Trophoblast cell (in vitro differentiated cells and primary cell): Measurements from ENCODE around the gene PTGFRN.

Experiments used
- DNase-seq, 2 donors: peaks; one replicate each; pipeline ENCODE4 v3.0.0-alpha.2; 2016
- H2AFZ ChIP-seq: 2 replicates; pipeline ENCODE4 v1.6.1; 2013; ENCODE audit warnings: low read length, moderate library complexity, mild to moderate bottlenecking; ENCODE audit not compliant: insufficient read depth, poor library complexity
- H2AK5ac ChIP-seq: 2 replicates; pipeline ENCODE4 v1.6.1; 2013; ENCODE audit warnings: mild to moderate bottlenecking, low read length
- H2BK120ac ChIP-seq: 2 replicates; pipeline ENCODE4 v1.6.1; 2013; ENCODE audit warnings: low read length, mild to moderate bottlenecking, moderate library complexity; ENCODE audit not compliant: insufficient read depth, poor library complexity
- H2BK12ac ChIP-seq: 2 replicates; pipeline ENCODE4 v1.6.1; 2013; ENCODE audit warnings: mild to moderate bottlenecking, low read length, moderate library complexity
- H2BK5ac ChIP-seq: 2 replicates; pipeline ENCODE4 v1.6.1; 2013; ENCODE audit warnings: low read length, low read depth, moderate library complexity, mild to moderate bottlenecking; ENCODE audit not compliant: poor library complexity
- H3K14ac ChIP-seq: 2 replicates; pipeline ENCODE4 v1.6.1; 2013; ENCODE audit warnings: mild to moderate bottlenecking, low read length
- H3K18ac ChIP-seq: 2 replicates; pipeline ENCODE4 v1.6.1; 2013; ENCODE audit warnings: mild to moderate bottlenecking, low read length
- H3K23ac ChIP-seq: 2 replicates; pipeline ENCODE4 v1.6.1; 2013; ENCODE audit warnings: low read length
- H3K27ac ChIP-seq: 2 replicates; pipeline ENCODE4 v1.5.1; 2013; ENCODE audit warnings: low read depth, mild to moderate bottlenecking, inconsistent platforms, low read length, moderate library complexity
- H3K27me3 ChIP-seq: 2 replicates; pipeline ENCODE4 v1.6.1; 2013; ENCODE audit warnings: inconsistent platforms, mild to moderate bottlenecking, low read length, moderate library complexity; ENCODE audit not compliant: insufficient read depth
- H3K36me3 ChIP-seq, 2 experiments: 1 replicate in 1 of 2; 2 replicates in 1 of 2; pipeline ENCODE4 v1.6.1; 2013; ENCODE audit warnings: low read length in 2 of 2, mild to moderate bottlenecking in 2 of 2, moderate library complexity in 1 of 2; ENCODE audit not compliant: insufficient read depth in 2 of 2, control insufficient read depth in 1 of 2
- H3K4ac ChIP-seq: 2 replicates; pipeline ENCODE4 v1.6.1; 2013; ENCODE audit warnings: low read depth, mild to moderate bottlenecking, low read length, moderate library complexity
- H3K4me1 ChIP-seq, 2 experiments: 1 replicate in 1 of 2; 2 replicates in 1 of 2; pipeline ENCODE4 v1.6.1; 2013; ENCODE audit warnings: low read length in 2 of 2, mild to moderate bottlenecking in 2 of 2, moderate library complexity in 1 of 2; ENCODE audit not compliant: insufficient read depth in 2 of 2, control insufficient read depth in 1 of 2
- H3K4me2 ChIP-seq: 2 replicates; pipeline ENCODE4 v1.6.1; 2013; ENCODE audit warnings: inconsistent platforms, mild to moderate bottlenecking, low read length, moderate library complexity
- H3K4me3 ChIP-seq: 2 replicates; pipeline ENCODE4 v1.5.1; 2013; ENCODE audit warnings: mild to moderate bottlenecking, low read depth, low read length, inconsistent platforms
- H3K79me1 ChIP-seq: one replicate; pipeline ENCODE4 v1.6.1; 2013; ENCODE audit warnings: low read length
- H3K79me2 ChIP-seq: 2 replicates; pipeline ENCODE4 v1.6.1; 2013; ENCODE audit warnings: low read length, mild to moderate bottlenecking; ENCODE audit not compliant: control insufficient read depth, insufficient read depth, poor library complexity
- H3K9ac ChIP-seq: 2 replicates; pipeline ENCODE4 v1.6.1; 2013; ENCODE audit warnings: mild to moderate bottlenecking, low read length
- H3K9me3 ChIP-seq: 2 replicates; pipeline ENCODE4 v1.6.1; 2013; ENCODE audit warnings: low read depth, mild to moderate bottlenecking, control low read depth, inconsistent platforms, low read length; ENCODE audit not compliant: insufficient read depth
- H4K12ac ChIP-seq: 2 replicates; pipeline ENCODE4 v1.6.1; 2013; ENCODE audit warnings: low read depth, mild to moderate bottlenecking, low read length, moderate library complexity
- H4K8ac ChIP-seq: 2 replicates; pipeline ENCODE4 v1.6.1; 2013; ENCODE audit warnings: low read depth, mild to moderate bottlenecking, low read length, moderate library complexity
- H4K91ac ChIP-seq: one replicate; pipeline ENCODE4 v1.6.1; 2013; ENCODE audit warnings: low read depth, mild to moderate bottlenecking, low read length, moderate library complexity
- WGBS: extraction: QIAGEN DNeasy Blood & Tissue Kit; methylation state at CpG from one replicate; pipeline ENCODE4 v1.1.7; 2013; ENCODE audit warnings: missing lambda C conversion rate; ENCODE audit not compliant: insufficient read length, insufficient coverage; ENCODE audit errors: extremely low coverage; 5-methylcytosine and 5-hydroxymethylcytosine counted together

PTGFRN gene

DNA sequence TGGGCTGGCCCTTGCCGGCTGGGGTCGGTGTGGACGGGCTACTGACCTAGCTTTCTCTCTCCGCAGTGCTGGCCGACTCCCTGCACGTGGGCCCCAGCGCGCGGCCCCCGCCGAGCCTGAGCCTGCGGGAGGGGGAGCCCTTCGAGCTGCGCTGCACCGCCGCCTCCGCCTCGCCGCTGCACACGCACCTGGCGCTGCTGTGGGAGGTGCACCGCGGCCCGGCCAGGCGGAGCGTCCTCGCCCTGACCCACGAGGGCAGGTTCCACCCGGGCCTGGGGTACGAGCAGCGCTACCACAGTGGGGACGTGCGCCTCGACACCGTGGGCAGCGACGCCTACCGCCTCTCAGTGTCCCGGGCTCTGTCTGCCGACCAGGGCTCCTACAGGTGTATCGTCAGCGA lies 34.9 kb downstream of the PTGFRN start:
- Histone ChIP-seq H3K4me3 (no peak overlapping the region), H3K4me1 (peaks cover 0 to 12% of the 10 kb centered on the region in 2 experiments), H3K18ac (no peak overlapping the region), H4K8ac (no peak overlapping the region), H2BK12ac (no peak overlapping the region), H3K23ac (no peak overlapping the region), H3K27me3 (no peaks in the 10 kb centered on the region), H3K9ac (no peak overlapping the region), H2BK120ac (no peak overlapping the region), H3K4ac (no peak overlapping the region), H3K9me3 (no peaks in the 10 kb centered on the region), H3K27ac (no peak overlapping the region), H4K12ac (no peak overlapping the region), H2AK5ac (no peak overlapping the region), H2BK5ac (no peak overlapping the region), H3K36me3 (peaks cover 28 to 38% of the 10 kb centered on the region in 2 experiments), H4K91ac (no peak overlapping the region), H3K4me2 (no peak overlapping the region), H3K79me2 (no peaks in the 10 kb centered on the region), H3K14ac (no peak overlapping the region), H3K79me1 (no peaks in the 10 kb centered on the region), H2AFZ (no peak overlapping the region)
- no CpG with 5 or more reads among the region's 42 CpGs for WGBS
- no peak for DNase-seq

DNA sequence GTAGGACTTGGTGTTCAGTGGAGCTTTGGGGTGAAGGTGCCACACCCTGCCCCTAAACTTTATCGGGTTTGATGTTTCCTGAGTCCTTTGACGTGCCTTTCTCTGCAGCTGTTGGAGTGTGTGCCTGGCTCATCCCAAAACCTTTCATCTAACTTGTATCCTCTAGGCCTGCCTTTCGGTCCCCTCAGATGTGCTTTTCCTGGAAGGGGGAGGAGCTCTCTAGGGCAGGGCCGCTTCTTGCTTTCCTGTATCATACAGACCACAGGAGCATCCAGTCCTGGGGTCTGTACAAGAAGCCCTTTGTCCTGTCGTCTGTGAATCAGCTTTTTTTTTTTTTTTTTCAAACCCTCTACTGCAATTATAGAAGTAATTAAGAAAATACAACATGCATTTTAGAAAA lies 35.7 kb downstream of the PTGFRN start:
- Histone ChIP-seq H3K4me3 (no peak overlapping the region), H3K9ac (no peak overlapping the region), H2AFZ (no peak overlapping the region), H2AK5ac (no peak overlapping the region), H3K23ac (no peak overlapping the region), H3K36me3 (peaks cover 28 to 42% of the 10 kb centered on the region in 2 experiments), H3K4me2 (no peak overlapping the region), H3K4me1 (peaks cover 0 to 6% of the 10 kb centered on the region in 2 experiments), H3K27ac (no peak overlapping the region), H3K18ac (no peak overlapping the region), H4K8ac (no peak overlapping the region), H3K9me3 (no peaks in the 10 kb centered on the region), H4K91ac (no peak overlapping the region), H2BK120ac (no peak overlapping the region), H2BK5ac (no peak overlapping the region), H3K4ac (no peak overlapping the region), H3K79me1 (no peaks in the 10 kb centered on the region), H2BK12ac (no peak overlapping the region), H3K79me2 (no peaks in the 10 kb centered on the region), H4K12ac (no peak overlapping the region), H3K27me3 (no peaks in the 10 kb centered on the region), H3K14ac (no peak overlapping the region)
- WGBS: no CpG with 5 or more reads among the region's 5 CpGs
- no peak for DNase-seq

GRCh38 chr1:116945996-116946395 lies 36.3 kb downstream of the PTGFRN start:
- no peak overlapping the region for H2AK5ac ChIP-seq
- no peak overlapping the region for H3K27ac ChIP-seq
- peaks cover 28 to 42% of the 10 kb centered on the region in 2 experiments for H3K36me3 ChIP-seq
- H3K79me1 ChIP-seq: no peaks in the 10 kb centered on the region
- H3K23ac ChIP-seq: no peak overlapping the region
- H3K18ac ChIP-seq: no peak overlapping the region
- no peak overlapping the region for H4K8ac ChIP-seq
- no peak overlapping the region for H3K14ac ChIP-seq
- H4K91ac ChIP-seq: no peak overlapping the region
- no peak overlapping the region for H4K12ac ChIP-seq
- WGBS: no CpG with 5 or more reads among the region's 1 CpG
- H3K9me3 ChIP-seq: no peaks in the 10 kb centered on the region
- no peak overlapping the region for H2BK12ac ChIP-seq
- no peak overlapping the region for H3K9ac ChIP-seq
- H3K27me3 ChIP-seq: no peaks in the 10 kb centered on the region
- no peak overlapping the region for H3K4ac ChIP-seq
- DNase-seq: no peak
- no peak overlapping the region for H3K4me3 ChIP-seq
- no peak overlapping the region for H2AFZ ChIP-seq
- no peaks in the 10 kb centered on the region for H3K79me2 ChIP-seq
- H2BK120ac ChIP-seq: no peak overlapping the region
- H2BK5ac ChIP-seq: no peak overlapping the region
- no peak overlapping the region for H3K4me2 ChIP-seq
- peaks cover 0 to 6% of the 10 kb centered on the region in 2 experiments for H3K4me1 ChIP-seq

- no peak overlapping the region for H4K12ac ChIP-seq
- no peak overlapping the region for H2AFZ ChIP-seq
- no peak overlapping the region for H2BK12ac ChIP-seq
- no peaks in the 10 kb centered on the region for H3K79me1 ChIP-seq
- no peak overlapping the region for H3K14ac ChIP-seq
- H3K79me2 ChIP-seq: no peaks in the 10 kb centered on the region
- no peaks in the 10 kb centered on the region for H3K4me1 ChIP-seq
- H3K4ac ChIP-seq: no peak overlapping the region
- H3K23ac ChIP-seq: no peak overlapping the region
- H3K18ac ChIP-seq: no peak overlapping the region
- H3K9me3 ChIP-seq: no peaks in the 10 kb centered on the region
- H2BK5ac ChIP-seq: no peak overlapping the region
- no peak overlapping the region for H3K4me2 ChIP-seq
- H3K9ac ChIP-seq: no peak overlapping the region
- H3K27me3 ChIP-seq: no peaks in the 10 kb centered on the region
- H3K4me3 ChIP-seq: no peak overlapping the region
- H2AK5ac ChIP-seq: no peak overlapping the region
- peaks cover 22 to 33% of the 10 kb centered on the region in 2 experiments for H3K36me3 ChIP-seq
- H3K27ac ChIP-seq: no peak overlapping the region
- no peak overlapping the region for H4K8ac ChIP-seq
- DNase-seq: no peak
- WGBS: no CpG with 5 or more reads among the region's 5 CpGs
- no peak overlapping the region for H2BK120ac ChIP-seq
- H4K91ac ChIP-seq: no peak overlapping the region
Observed at GRCh38 chr1:116947092-116947860, 37.6 kb downstream of the PTGFRN start.
